ENCODE measurements around the gene MUS81. TPM values are rescaled to one million over a fixed set of nuclear protein-coding genes. Genes with fewer than 3 reads are reported as not detected.
A peak's percentile ranks its signal among the peaks of the same experiment; 100 is the strongest.

Gene MUS81
- total and polyA plus RNA-seq, 2 of the 13 experiments (the other 11 are each of a cell fraction or from before 2014, with no cell fraction given), result 25.6 to 30.2 TPM

DNA sequence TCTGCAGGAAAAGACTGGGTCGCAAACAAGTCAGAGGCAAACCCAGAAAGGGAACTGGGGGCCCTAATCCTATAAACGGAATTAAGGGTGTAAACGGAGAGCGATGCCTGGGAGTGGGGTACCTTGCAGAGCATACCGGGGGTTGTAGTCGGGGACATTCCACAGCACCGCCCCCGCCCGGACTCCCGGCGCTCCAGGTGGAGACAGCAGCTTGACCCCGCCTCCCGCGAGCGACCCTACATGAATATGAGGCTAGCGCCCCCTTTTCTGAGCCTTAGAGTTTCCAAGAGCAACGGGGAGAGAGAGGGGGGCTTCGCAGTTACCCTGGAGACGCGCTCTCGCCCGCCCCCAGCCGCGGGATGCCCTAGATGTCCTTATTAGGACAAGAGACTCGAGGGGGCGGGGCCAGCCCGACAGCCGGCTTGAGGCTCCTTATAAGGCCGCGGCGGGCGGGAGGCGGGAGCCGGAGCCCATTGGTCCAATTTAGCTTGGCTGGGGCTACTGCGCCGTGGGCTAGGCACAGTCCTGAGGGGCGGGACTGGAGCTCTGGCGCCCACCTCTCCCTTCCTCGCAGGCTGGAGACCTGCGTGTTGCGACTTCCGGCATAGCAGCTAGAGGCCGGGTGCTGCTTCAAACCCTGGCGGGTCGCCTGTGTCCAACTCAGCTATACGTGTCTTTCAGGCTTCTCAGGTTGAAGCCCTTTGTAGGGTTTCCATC, 980 bp upstream of the MUS81 start (continued):
- TF ChIP-seq, protein P1, sequence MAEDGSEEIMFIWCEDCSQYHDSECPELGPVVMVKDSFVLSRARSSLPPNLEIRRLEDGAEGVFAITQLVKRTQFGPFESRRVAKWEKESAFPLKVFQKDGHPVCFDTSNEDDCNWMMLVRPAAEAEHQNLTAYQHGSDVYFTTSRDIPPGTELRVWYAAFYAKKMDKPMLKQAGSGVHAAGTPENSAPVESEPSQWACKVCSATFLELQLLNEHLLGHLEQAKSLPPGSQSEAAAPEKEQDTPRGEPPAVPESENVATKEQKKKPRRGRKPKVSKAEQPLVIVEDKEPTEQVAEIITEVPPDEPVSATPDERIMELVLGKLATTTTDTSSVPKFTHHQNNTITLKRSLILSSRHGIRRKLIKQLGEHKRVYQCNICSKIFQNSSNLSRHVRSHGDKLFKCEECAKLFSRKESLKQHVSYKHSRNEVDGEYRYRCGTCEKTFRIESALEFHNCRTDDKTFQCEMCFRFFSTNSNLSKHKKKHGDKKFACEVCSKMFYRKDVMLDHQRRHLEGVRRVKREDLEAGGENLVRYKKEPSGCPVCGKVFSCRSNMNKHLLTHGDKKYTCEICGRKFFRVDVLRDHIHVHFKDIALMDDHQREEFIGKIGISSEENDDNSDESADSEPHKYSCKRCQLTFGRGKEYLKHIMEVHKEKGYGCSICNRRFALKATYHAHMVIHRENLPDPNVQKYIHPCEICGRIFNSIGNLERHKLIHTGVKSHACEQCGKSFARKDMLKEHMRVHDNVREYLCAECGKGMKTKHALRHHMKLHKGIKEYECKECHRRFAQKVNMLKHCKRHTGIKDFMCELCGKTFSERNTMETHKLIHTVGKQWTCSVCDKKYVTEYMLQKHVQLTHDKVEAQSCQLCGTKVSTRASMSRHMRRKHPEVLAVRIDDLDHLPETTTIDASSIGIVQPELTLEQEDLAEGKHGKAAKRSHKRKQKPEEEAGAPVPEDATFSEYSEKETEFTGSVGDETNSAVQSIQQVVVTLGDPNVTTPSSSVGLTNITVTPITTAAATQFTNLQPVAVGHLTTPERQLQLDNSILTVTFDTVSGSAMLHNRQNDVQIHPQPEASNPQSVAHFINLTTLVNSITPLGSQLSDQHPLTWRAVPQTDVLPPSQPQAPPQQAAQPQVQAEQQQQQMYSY (CRISPR knock-in tag; IDR thresholded peaks at IDR 0.05), result no peak
- TF ChIP-seq KLF13 (CRISPR knock-in tag; IDR thresholded peaks at IDR 0.05) (0 out of 2 replicates have a peak, but pooled peaks have one; percentile 7), ZFP82 (CRISPR knock-in tag; IDR thresholded peaks at IDR 0.05; ENCODE audit: borderline replicate concordance) (no peak), SP5 (CRISPR knock-in tag; IDR thresholded peaks at IDR 0.05; ENCODE audit: borderline replicate concordance, low read depth) (peak; percentile 65; the same call in 1 of the 2 replicates), ZBTB1 (CRISPR knock-in tag; IDR thresholded peaks at IDR 0.05; ENCODE audit: borderline replicate concordance) (no peak), ZNF788 (CRISPR knock-in tag; IDR thresholded peaks at IDR 0.05; ENCODE audit: borderline replicate concordance) (0 out of 2 replicates have a peak, but pooled peaks have one; percentile 37), SIN3B (IDR thresholded peaks at IDR 0.05; ENCODE audit: low read length) (no peak), NFKB2 (CRISPR knock-in tag; IDR thresholded peaks at IDR 0.05; ENCODE audit: borderline replicate concordance) (peak; percentile 46; the same call in 1 of the 2 replicates), MYC (CRISPR knock-in tag; IDR thresholded peaks at IDR 0.05; ENCODE audit: borderline replicate concordance) (peak; percentile 42; the same call in 1 of the 2 replicates), SOX13 (IDR thresholded peaks at IDR 0.05) (no peak), SOX13 (CRISPR knock-in tag; conservative IDR thresholded peaks at IDR 0.05 in 1 of 2, IDR thresholded peaks at IDR 0.05 in 1 of 2) (peak in 1 of 2 experiments; percentile 12; a peak in 1 of 4 replicates), DNMT1 (CRISPR knock-in tag; IDR thresholded peaks at IDR 0.05) (no peak)
- TF ChIP-seq, protein P2, sequence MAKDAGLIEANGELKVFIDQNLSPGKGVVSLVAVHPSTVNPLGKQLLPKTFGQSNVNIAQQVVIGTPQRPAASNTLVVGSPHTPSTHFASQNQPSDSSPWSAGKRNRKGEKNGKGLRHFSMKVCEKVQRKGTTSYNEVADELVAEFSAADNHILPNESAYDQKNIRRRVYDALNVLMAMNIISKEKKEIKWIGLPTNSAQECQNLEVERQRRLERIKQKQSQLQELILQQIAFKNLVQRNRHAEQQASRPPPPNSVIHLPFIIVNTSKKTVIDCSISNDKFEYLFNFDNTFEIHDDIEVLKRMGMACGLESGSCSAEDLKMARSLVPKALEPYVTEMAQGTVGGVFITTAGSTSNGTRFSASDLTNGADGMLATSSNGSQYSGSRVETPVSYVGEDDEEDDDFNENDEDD (CRISPR knock-in tag; IDR thresholded peaks at IDR 0.05; ENCODE audit: borderline replicate concordance), result peak; percentile 67; the same call in 1 of the 2 replicates
- TF ChIP-seq, protein P3, sequence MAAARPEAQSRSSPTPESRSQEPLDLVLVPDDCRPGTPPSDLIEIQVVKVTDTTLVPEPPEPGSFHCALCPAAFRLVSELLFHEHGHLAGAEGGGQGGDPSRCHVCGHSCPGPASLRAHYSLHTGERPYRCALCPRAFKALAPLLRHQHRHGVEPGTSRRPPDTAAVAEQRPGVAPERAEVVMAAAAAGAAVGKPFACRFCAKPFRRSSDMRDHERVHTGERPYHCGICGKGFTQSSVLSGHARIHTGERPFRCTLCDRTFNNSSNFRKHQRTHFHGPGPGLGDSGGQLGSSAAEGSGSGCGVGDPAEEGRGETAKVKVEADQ (CRISPR knock-in tag; IDR thresholded peaks at IDR 0.05; ENCODE audit: borderline replicate concordance), result 0 out of 2 replicates have a peak, but pooled peaks have one; percentile 23
- TF ChIP-seq, protein P4, sequence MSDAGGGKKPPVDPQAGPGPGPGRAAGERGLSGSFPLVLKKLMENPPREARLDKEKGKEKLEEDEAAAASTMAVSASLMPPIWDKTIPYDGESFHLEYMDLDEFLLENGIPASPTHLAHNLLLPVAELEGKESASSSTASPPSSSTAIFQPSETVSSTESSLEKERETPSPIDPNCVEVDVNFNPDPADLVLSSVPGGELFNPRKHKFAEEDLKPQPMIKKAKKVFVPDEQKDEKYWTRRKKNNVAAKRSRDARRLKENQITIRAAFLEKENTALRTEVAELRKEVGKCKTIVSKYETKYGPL (CRISPR knock-in tag; IDR thresholded peaks at IDR 0.05), result no peak
- TF ChIP-seq, protein P5, sequence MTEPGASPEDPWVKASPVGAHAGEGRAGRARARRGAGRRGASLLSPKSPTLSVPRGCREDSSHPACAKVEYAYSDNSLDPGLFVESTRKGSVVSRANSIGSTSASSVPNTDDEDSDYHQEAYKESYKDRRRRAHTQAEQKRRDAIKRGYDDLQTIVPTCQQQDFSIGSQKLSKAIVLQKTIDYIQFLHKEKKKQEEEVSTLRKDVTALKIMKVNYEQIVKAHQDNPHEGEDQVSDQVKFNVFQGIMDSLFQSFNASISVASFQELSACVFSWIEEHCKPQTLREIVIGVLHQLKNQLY (CRISPR knock-in tag; IDR thresholded peaks at IDR 0.05), result no peak
- TF ChIP-seq, protein P6, sequence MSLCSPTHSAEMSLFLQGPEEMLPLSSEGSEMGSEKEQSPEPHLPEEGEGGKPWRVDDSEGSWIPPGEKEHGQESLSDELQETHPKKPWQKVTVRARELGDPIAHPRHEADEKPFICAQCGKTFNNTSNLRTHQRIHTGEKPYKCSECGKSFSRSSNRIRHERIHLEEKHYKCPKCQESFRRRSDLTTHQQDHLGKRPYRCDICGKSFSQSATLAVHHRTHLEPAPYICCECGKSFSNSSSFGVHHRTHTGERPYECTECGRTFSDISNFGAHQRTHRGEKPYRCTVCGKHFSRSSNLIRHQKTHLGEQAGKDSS (CRISPR knock-in tag; IDR thresholded peaks at IDR 0.05; ENCODE audit: borderline replicate concordance, low read depth), result peak; percentile 42; the same call in 1 of the 2 replicates
- TF ChIP-seq, protein P7, sequence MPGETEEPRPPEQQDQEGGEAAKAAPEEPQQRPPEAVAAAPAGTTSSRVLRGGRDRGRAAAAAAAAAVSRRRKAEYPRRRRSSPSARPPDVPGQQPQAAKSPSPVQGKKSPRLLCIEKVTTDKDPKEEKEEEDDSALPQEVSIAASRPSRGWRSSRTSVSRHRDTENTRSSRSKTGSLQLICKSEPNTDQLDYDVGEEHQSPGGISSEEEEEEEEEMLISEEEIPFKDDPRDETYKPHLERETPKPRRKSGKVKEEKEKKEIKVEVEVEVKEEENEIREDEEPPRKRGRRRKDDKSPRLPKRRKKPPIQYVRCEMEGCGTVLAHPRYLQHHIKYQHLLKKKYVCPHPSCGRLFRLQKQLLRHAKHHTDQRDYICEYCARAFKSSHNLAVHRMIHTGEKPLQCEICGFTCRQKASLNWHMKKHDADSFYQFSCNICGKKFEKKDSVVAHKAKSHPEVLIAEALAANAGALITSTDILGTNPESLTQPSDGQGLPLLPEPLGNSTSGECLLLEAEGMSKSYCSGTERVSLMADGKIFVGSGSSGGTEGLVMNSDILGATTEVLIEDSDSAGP (CRISPR knock-in tag; IDR thresholded peaks at IDR 0.05; ENCODE audit: borderline replicate concordance), result no peak

Measured in HepG2 (cell line).